B cell (primary cell): ENCODE data around the gene TP53TG5. TPM values are rescaled to one million over a fixed set of nuclear protein-coding genes. Genes with fewer than 3 reads are reported as not detected.

Experiments used
- ATAC-seq: fragments of 200-7000 bp; cut with Tn5 transposase; one replicate; pipeline ENCODE4 v1.10.0; 2021; ENCODE audit warnings: low read depth, mild to moderate bottlenecking, moderate number of reproducible peaks, moderate library complexity
- CTCF ChIA-PET: fragments of 350-600 bp; sonication (Branson Sonifier 250); formaldehyde crosslinking; loops from one replicate; lab custom pipeline; 2021; ENCODE audit warnings: antibody characterized with exemption, inconsistent platforms; lab: Charles Lee
- POLR2A ChIA-PET: fragments of 350-600 bp; sonication (Branson Sonifier 250); formaldehyde crosslinking; loops from one replicate; lab custom pipeline; 2021; ENCODE audit warnings: antibody characterized with exemption; lab: Charles Lee
- DNase-seq: peaks from one replicate; pipeline ENCODE4 v3.0.0; 2013
- H2AFZ ChIP-seq: 2 replicates; pipeline ENCODE4 v1.6.1; 2012; ENCODE audit warnings: mild to moderate bottlenecking, low read depth, low read length; ENCODE audit not compliant: insufficient read depth, poor library complexity, severe bottlenecking
- H3K27ac ChIP-seq, 2 donors: 1 replicate in 1 of 2; 2 replicates in 1 of 2; pipeline ENCODE4 v1.5.1; 2012 to 2013; ENCODE audit warnings: low read length in 2 of 2, mild to moderate bottlenecking in 2 of 2, moderate library complexity in 1 of 2
- H3K27me3 ChIP-seq, 4 experiments: fragments of 200-600 bp in 1 of 4; sonication (generic) in 1 of 4; replicated peaks in 1 of 4; 1 replicate in 2 of 4; 2 replicates in 2 of 4; pipeline versions ENCODE4 v1.6.1 to v1.7.0; 2013 to 2016; ENCODE audit warnings: low read length in 3 of 4, mild to moderate bottlenecking in 2 of 4, mixed read lengths in 1 of 4, moderate library complexity in 1 of 4; ENCODE audit not compliant: insufficient read depth in 4 of 4, control insufficient read depth in 3 of 4; ENCODE audit errors: control extremely low read depth in 1 of 4
- H3K36me3 ChIP-seq, 2 experiments: replicated peaks in 1 of 2; 1 replicate in 1 of 2; 2 replicates in 1 of 2; pipeline versions ENCODE4 v1.6.1 to v1.7.1; 2013; ENCODE audit warnings: low read length in 1 of 2; ENCODE audit not compliant: insufficient read depth in 2 of 2, control insufficient read depth in 1 of 2; ENCODE audit errors: control extremely low read depth in 1 of 2, extremely low read depth in 1 of 2
- H3K4me1 ChIP-seq, 2 donors: fragments of 200-600 bp in 1 of 2; sonication (generic) in 1 of 2; 1 replicate in 1 of 2; 2 replicates in 1 of 2; pipeline versions ENCODE4 v1.5.1 to v1.6.1; 2013 to 2017; ENCODE audit warnings: low read length in 2 of 2; ENCODE audit not compliant: control insufficient read depth in 2 of 2, insufficient read depth in 2 of 2
- H3K4me2 ChIP-seq: replicated peaks from 2 replicates; pipeline ENCODE3; 2012; ENCODE audit warnings: mild to moderate bottlenecking, low read depth, low read length; ENCODE audit not compliant: poor library complexity, severe bottlenecking
- H3K4me3 ChIP-seq, 5 experiments: fragments of 200-600 bp in 1 of 5; sonication (generic) in 1 of 5; 1 replicate in 3 of 5; 2 replicates in 2 of 5; pipeline versions ENCODE4 v1.5.1 to v1.7.0; 2011 to 2016; ENCODE audit warnings: low read length in 4 of 5, mild to moderate bottlenecking in 4 of 5, low read depth in 2 of 5, control low read depth in 1 of 5, moderate library complexity in 1 of 5; ENCODE audit not compliant: insufficient read depth in 1 of 5; ENCODE audit errors: control extremely low read depth in 1 of 5, extremely low read depth in 1 of 5
- H3K79me2 ChIP-seq: fragments of 200-600 bp; sonication (generic); one replicate; pipeline ENCODE4 v1.6.0; 2016; ENCODE audit warnings: low read length; ENCODE audit not compliant: control insufficient read depth, insufficient read depth
- H3K9ac ChIP-seq: fragments of 200-600 bp; sonication (generic); 2 replicates; pipeline ENCODE4 v1.6.1; 2017; ENCODE audit warnings: mild to moderate bottlenecking, low read length, moderate library complexity
- H3K9me3 ChIP-seq, 3 donors: one replicate each; pipeline versions ENCODE4 v1.6.1 to v1.7.1; 2013; ENCODE audit warnings: low read length in 2 of 3; ENCODE audit not compliant: control insufficient read depth in 2 of 3, insufficient read depth in 1 of 3; ENCODE audit errors: control extremely low read depth in 1 of 3
- H4K20me1 ChIP-seq: 2 replicates; pipeline ENCODE4 v1.6.0; 2012; ENCODE audit warnings: mild to moderate bottlenecking, low read length; ENCODE audit not compliant: insufficient read depth, control insufficient read depth, poor library complexity, severe bottlenecking
- H3K27ac Mint-ChIP-seq: one replicate; pipeline ENCODE4 v1.8.0; 2021; ENCODE audit warnings: mixed read lengths
- H3K27me3 Mint-ChIP-seq: one replicate; pipeline ENCODE4 v1.8.0; 2021; ENCODE audit warnings: mixed read lengths
- H3K4me1 Mint-ChIP-seq: one replicate; pipeline ENCODE4 v1.8.0; 2021; ENCODE audit warnings: mixed read lengths
- H3K4me3 Mint-ChIP-seq: one replicate; pipeline ENCODE4 v1.8.0; 2021; ENCODE audit warnings: mixed read lengths
- H3K9me3 Mint-ChIP-seq: one replicate; pipeline ENCODE4 v1.8.0; 2022; ENCODE audit warnings: mixed read lengths; ENCODE audit not compliant: insufficient read depth
- EZH2 ChIP-seq: IDR thresholded peaks from 2 replicates; pipeline ENCODE4 v1.6.1; 2012; ENCODE audit warnings: borderline replicate concordance, low read depth, mild to moderate bottlenecking, moderate library complexity, low read length; ENCODE audit not compliant: insufficient read depth, poor library complexity, severe bottlenecking
- WGBS: methylation state at CpG from one replicate; pipeline ENCODE4 v1.1.5; 2013; ENCODE audit warnings: missing lambda C conversion rate; ENCODE audit not compliant: insufficient coverage; 5-methylcytosine and 5-hydroxymethylcytosine counted together
- intact Hi-C: fragments of 100-400 bp; cut with micrococcal nuclease; formaldehyde crosslinking; loops from one replicate; pipeline ENCODE4 v1.10.0; 2022
- polyA plus RNA-seq: library from polyadenylated mRNA; depleted of rRNA; stranded (reverse); fragments of >200 nt; gene quantifications from 2 replicates; pipeline ENCODE4 v1.2.3, GENCODE V29; 2012
- total RNA-seq, 2 donors: library from RNA; stranded (reverse); fragments of 120-200 nt in 1 of 2; gene quantifications; 1 replicate in 1 of 2; 2 replicates in 1 of 2; pipeline versions ENCODE4 v1.2.3 to v1.2.4, GENCODE V29; 2013 to 2022
- TF ChIP-seq, protein P1 (sequence below): fragments of 200-600 bp; IDR thresholded peaks from one replicate; pipeline ENCODE4 v1.8.0; 2022; ENCODE audit warnings: antibody characterized with exemption, mild to moderate bottlenecking

The TP53TG5 gene
- total and polyA plus RNA-seq, 2 donors (not counting 1 experiment from before 2014, with no cell fraction given) = not detected

DNA sequence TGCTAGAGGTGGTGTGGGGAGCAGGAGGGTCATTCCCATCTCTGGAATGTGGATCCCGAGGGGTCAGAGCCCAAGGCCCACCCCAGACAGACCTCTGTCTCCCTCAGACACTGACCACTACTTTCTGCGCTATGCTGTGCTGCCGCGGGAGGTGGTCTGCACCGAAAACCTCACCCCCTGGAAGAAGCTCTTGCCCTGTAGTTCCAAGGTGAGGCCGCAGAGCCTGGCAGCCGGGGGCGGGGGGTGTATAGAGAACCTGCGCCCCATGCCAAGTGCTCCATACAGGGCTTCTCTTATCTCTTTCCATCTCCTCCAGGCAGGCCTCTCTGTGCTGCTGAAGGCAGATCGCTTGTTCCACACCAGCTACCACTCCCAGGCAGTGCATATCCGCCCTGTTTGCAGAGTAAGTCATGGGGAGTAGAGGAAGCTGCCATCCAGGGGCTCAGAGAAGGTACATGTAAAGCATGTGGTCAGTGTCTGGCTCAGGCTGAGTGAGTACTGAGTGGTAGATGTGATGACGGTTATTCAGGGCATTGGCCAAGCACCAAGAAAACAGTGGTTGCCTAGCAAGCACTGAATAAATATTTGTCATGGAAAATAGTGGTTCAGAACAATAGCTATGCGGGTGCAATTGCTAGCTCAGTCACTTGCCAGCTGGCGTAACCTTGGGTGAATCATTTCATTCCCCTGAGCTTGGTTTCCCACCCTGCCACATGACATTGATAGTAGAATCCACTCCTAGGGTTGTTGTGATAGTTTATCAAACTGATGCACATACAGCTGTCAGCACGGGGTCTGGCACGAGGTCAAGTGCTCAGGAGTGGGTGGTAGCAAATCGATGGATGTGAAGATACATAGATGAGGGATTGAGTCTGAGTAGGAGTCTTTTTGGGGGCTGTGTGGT lies 41.3 kb upstream of the TP53TG5 start:
- peak; percentile 72 for ATAC-seq

More for the DNA sequence above, 41.3 kb upstream of the TP53TG5 start:
- Mint-ChIP-seq H3K27me3 (no peaks in the 10 kb centered on the region), H3K4me1 (peaks cover 51% of the 10 kb centered on the region), H3K4me3 (peak overlapping the region; percentile 72), H3K27ac (peak overlapping the region; percentile 91), H3K9me3 (no peaks in the 10 kb centered on the region)
- Histone ChIP-seq H3K27me3 (no peaks in the 10 kb centered on the region), H3K79me2 (peaks cover 33% of the 10 kb centered on the region), H4K20me1 (peaks cover 8% of the 10 kb centered on the region), H3K4me3 (no peak overlapping the region), H3K4me2 (peak overlapping the region; percentile 9), H3K9me3 (no peaks in the 10 kb centered on the region), H3K9ac (no peak overlapping the region), H2AFZ (no peak overlapping the region), H3K36me3 (peaks cover 20 to 47% of the 10 kb centered on the region in 2 experiments), H3K4me1 (peaks cover 30 to 38% of the 10 kb centered on the region in 2 donors), H3K27ac (peak overlapping the region; percentile 48 to 67)
- WGBS = 82% methylated on average over 13 of the region's 17 CpGs
- POLR2A ChIA-PET = interaction anchor here (1.0 to 3.0 kb wide), 6 partner anchors 13 to 56 kb away, joined by 3 to 11 read pairs (median 6); partner anchors contain the start of gene SYS1
- DNase-seq = peak; percentile 79
- TF ChIP-seq, protein P1, sequence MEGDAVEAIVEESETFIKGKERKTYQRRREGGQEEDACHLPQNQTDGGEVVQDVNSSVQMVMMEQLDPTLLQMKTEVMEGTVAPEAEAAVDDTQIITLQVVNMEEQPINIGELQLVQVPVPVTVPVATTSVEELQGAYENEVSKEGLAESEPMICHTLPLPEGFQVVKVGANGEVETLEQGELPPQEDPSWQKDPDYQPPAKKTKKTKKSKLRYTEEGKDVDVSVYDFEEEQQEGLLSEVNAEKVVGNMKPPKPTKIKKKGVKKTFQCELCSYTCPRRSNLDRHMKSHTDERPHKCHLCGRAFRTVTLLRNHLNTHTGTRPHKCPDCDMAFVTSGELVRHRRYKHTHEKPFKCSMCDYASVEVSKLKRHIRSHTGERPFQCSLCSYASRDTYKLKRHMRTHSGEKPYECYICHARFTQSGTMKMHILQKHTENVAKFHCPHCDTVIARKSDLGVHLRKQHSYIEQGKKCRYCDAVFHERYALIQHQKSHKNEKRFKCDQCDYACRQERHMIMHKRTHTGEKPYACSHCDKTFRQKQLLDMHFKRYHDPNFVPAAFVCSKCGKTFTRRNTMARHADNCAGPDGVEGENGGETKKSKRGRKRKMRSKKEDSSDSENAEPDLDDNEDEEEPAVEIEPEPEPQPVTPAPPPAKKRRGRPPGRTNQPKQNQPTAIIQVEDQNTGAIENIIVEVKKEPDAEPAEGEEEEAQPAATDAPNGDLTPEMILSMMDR = no peak
- no peak for TF ChIP-seq EZH2
- intact Hi-C loops = loop anchor here (5.0 kb wide), 1 partner anchor 457 kb away; the partner anchor contains the start of gene TOMM34
- CTCF ChIA-PET = interaction anchor here (1.0 to 8.3 kb wide), 8 partner anchors 14 to 96 kb away, joined by 4 to 98 read pairs (median 4); partner anchors contain the start of gene SYS1
